GM23338 (cell line): ENCODE measurements around the gene PANK1.

ENCODE experiments used
- EZH2 ChIP-seq: fragments of 200-600 bp; sonication (generic); IDR thresholded peaks from one replicate; pipeline ENCODE4 v1.8.0; 2017; ENCODE audit warnings: antibody characterized with exemption, mild to moderate bottlenecking, low read depth; ENCODE audit not compliant: unreplicated experiment
- TF ChIP-seq, protein P1 (sequence below): IDR thresholded peaks from one replicate; pipeline ENCODE4 v1.6.1; 2018; ENCODE audit warnings: antibody characterized with exemption; ENCODE audit not compliant: unreplicated experiment
- TF ChIP-seq, protein P2 (sequence below), 2 experiments: fragments of 200-600 bp in 1 of 2; sonication (generic) in 1 of 2; conservative IDR thresholded peaks; 2 replicates each; pipeline versions ENCODE4 v1.5.1 to v1.6.1; 2016 to 2017; ENCODE audit warnings: antibody characterized with exemption in 2 of 2, low read depth in 2 of 2, mild to moderate bottlenecking in 2 of 2, moderate library complexity in 1 of 2

DNA sequence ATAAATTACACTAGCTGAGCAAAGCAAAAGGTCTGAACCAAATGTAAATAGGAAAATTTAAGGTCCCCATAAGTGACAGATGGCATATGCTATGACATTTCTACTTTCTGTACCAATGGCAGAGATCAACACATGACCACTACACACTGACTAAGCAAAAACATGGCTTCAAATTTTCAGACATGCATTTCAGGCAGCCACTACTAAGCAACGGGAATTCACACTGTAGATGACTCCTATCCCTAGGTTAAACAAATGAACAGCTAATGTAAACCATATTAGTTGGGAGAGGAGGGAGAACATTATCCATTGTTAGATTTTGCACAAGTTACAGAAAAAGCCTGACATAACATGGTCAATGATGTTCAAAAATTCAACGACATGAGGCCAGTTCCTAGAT lies 45.0 kb upstream of the PANK1 start:
- no peak for TF ChIP-seq EZH2
- TF ChIP-seq, protein P1, sequence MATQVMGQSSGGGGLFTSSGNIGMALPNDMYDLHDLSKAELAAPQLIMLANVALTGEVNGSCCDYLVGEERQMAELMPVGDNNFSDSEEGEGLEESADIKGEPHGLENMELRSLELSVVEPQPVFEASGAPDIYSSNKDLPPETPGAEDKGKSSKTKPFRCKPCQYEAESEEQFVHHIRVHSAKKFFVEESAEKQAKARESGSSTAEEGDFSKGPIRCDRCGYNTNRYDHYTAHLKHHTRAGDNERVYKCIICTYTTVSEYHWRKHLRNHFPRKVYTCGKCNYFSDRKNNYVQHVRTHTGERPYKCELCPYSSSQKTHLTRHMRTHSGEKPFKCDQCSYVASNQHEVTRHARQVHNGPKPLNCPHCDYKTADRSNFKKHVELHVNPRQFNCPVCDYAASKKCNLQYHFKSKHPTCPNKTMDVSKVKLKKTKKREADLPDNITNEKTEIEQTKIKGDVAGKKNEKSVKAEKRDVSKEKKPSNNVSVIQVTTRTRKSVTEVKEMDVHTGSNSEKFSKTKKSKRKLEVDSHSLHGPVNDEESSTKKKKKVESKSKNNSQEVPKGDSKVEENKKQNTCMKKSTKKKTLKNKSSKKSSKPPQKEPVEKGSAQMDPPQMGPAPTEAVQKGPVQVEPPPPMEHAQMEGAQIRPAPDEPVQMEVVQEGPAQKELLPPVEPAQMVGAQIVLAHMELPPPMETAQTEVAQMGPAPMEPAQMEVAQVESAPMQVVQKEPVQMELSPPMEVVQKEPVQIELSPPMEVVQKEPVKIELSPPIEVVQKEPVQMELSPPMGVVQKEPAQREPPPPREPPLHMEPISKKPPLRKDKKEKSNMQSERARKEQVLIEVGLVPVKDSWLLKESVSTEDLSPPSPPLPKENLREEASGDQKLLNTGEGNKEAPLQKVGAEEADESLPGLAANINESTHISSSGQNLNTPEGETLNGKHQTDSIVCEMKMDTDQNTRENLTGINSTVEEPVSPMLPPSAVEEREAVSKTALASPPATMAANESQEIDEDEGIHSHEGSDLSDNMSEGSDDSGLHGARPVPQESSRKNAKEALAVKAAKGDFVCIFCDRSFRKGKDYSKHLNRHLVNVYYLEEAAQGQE = no peak
- TF ChIP-seq, protein P2, sequence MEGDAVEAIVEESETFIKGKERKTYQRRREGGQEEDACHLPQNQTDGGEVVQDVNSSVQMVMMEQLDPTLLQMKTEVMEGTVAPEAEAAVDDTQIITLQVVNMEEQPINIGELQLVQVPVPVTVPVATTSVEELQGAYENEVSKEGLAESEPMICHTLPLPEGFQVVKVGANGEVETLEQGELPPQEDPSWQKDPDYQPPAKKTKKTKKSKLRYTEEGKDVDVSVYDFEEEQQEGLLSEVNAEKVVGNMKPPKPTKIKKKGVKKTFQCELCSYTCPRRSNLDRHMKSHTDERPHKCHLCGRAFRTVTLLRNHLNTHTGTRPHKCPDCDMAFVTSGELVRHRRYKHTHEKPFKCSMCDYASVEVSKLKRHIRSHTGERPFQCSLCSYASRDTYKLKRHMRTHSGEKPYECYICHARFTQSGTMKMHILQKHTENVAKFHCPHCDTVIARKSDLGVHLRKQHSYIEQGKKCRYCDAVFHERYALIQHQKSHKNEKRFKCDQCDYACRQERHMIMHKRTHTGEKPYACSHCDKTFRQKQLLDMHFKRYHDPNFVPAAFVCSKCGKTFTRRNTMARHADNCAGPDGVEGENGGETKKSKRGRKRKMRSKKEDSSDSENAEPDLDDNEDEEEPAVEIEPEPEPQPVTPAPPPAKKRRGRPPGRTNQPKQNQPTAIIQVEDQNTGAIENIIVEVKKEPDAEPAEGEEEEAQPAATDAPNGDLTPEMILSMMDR (conservative IDR thresholded peaks at IDR 0.05; ENCODE audit: low read depth in 2 of 2) = no peak
